Measurements from ENCODE around the gene ZDHHC14. TPM values are rescaled to one million over a fixed set of nuclear protein-coding genes. Genes with fewer than 3 reads are reported as not detected.

Gene ZDHHC14
- total RNA-seq, 1 donor from 2014 or later: 14.5 TPM

DNA sequence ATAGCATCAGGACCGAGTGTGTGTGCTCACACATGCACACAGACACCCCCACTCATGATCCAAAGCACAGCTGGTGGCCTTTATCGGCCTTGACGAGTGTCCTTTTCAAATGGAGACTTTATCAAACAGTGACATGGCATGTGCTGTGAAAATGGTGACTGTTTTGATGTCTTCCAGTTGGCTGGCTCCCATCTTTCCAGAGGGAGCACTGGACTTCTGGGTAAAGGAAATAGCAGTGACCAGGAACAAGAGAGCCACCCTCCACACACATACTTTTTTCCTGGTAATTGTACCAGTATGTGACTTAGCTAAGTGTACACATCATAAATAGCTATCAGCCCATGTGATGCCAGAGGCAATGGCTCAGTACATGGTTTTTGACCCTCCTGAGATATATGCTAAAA is 52.7 kb downstream of the ZDHHC14 start:
- peaks cover 0 to 10% of the 10 kb centered on the region in 2 donors for H3K4me1 ChIP-seq
- H3K27me3 ChIP-seq: no peaks in the 10 kb centered on the region
- TF ChIP-seq, protein P1, sequence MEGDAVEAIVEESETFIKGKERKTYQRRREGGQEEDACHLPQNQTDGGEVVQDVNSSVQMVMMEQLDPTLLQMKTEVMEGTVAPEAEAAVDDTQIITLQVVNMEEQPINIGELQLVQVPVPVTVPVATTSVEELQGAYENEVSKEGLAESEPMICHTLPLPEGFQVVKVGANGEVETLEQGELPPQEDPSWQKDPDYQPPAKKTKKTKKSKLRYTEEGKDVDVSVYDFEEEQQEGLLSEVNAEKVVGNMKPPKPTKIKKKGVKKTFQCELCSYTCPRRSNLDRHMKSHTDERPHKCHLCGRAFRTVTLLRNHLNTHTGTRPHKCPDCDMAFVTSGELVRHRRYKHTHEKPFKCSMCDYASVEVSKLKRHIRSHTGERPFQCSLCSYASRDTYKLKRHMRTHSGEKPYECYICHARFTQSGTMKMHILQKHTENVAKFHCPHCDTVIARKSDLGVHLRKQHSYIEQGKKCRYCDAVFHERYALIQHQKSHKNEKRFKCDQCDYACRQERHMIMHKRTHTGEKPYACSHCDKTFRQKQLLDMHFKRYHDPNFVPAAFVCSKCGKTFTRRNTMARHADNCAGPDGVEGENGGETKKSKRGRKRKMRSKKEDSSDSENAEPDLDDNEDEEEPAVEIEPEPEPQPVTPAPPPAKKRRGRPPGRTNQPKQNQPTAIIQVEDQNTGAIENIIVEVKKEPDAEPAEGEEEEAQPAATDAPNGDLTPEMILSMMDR (IDR thresholded peaks at IDR 0.05): no peak
- H3K4me3 ChIP-seq: no peak overlapping the region
- H3K36me3 ChIP-seq: no peaks in the 10 kb centered on the region
- no peaks in the 10 kb centered on the region for H3K9me3 ChIP-seq
- DNase-seq (ENCODE audit: low spot score in 2 of 2): no peak
- H3K27ac ChIP-seq: peak overlapping the region in 1 of 2 donors; percentile 46
- intact Hi-C loops (cut with DNase I): no loop called here

DNA sequence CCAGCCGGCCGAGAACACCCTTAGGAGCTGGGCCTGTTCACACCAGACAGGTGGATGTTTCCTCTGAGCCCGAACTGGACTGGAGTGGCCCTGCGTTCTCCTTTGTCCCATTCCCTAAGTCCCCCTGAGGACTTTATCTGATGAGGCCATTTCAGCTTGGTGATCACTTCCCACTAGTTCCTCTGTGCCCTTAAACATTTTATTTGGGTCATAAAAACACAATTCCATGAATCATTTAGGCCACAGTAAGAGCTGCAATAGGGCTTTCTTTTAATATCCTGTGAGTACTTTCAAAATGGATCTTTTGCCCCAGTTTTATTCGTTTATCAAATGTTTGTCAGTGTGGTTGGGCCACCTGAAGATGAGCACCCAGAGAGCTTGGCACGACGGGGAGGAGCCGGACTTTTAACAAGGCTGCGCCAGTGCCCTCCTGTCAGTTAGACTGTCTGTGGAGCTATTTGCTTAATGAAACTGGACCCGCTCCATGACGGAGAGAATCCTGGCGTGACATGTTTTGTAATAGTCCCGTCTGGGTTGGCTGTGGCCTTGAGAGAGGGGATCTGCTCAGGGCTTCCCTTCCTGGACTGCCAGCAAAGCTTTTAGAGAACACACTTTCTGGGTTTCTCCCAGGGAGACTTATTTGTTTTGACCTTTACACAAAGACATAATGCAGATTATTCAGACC is 53.5 kb downstream of the ZDHHC14 start:
- TF ChIP-seq, protein P1 (IDR thresholded peaks at IDR 0.05): no peak
- peaks cover 0 to 12% of the 10 kb centered on the region in 2 donors for H3K4me1 ChIP-seq
- H3K27ac ChIP-seq: peak overlapping the region in 1 of 2 donors; percentile 46
- H3K4me3 ChIP-seq: no peak overlapping the region
- DNase-seq (ENCODE audit: low spot score in 2 of 2): peak in 1 of 2 donors; percentile 43
- intact Hi-C loops (cut with DNase I): no loop called here
- H3K36me3 ChIP-seq: no peaks in the 10 kb centered on the region
- no peaks in the 10 kb centered on the region for H3K9me3 ChIP-seq
- H3K27me3 ChIP-seq: no peaks in the 10 kb centered on the region

DNA sequence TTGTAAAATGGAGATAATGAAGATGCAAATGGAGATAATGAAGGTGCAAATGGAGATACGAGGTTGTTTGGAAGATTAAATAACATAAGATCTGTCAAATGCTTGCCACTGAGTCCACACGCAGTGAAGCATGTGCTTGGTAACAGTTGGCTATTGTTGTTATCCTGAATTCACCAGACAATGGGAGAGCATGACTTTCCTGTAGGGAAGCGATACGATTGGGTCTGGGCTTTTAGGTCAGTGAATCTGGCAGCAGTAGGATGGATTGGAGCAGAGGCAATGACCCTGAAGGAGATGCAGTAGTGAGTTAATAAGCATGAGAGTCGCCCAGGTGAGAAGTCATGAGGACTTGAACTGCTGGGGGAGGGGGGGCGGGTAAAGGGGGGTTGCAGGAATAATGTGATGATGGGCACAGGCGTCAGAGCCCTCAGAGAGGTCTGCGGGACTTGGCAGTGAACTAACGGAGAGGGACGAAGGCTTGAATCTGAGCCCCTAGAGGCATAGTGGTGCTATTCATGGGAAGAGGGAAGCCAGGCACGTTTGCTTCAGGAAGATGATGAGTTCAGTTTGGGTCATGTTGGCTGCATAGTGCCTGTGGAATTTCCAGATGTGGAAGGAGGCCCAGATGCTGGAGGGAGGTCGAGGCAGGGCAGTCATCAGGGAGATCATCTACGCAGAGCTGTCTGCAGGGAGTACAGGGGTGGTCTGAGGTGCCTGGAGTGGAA is 55.4 kb downstream of the ZDHHC14 start:
- Histone ChIP-seq H3K36me3 (no peaks in the 10 kb centered on the region), H3K27me3 (no peaks in the 10 kb centered on the region), H3K4me3 (no peak overlapping the region), H3K9me3 (no peaks in the 10 kb centered on the region), H3K4me1 (peaks cover 0 to 12% of the 10 kb centered on the region in 2 donors), H3K27ac (peak overlapping the region in 1 of 2 donors; percentile 9)
- TF ChIP-seq, protein P1 (IDR thresholded peaks at IDR 0.05): no peak
- peak in 1 of 2 donors; percentile 43 for DNase-seq (ENCODE audit: low spot score in 2 of 2)
- intact Hi-C loops (cut with DNase I): no loop called here

DNA sequence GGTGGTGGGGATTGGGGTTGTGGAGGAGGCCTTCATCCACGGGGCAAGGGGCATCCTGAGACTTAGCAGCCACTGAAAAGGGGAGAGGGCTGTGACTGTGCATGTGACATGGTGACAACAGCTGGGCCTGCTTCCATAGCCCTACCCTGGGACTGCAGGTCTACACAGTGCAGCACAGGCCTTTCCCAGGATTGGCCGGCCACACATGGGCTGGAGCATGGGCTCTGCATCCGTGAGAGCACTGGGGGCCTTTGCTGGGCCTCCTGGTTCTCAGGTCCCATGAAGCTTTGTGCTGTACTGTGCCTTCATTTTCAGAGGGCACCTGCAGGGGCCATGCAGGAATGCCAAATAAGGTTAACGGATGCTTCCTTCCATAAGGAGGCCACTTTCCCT is 56.0 kb downstream of the ZDHHC14 start:
- H3K9me3 ChIP-seq: no peaks in the 10 kb centered on the region
- peaks cover 0 to 12% of the 10 kb centered on the region in 2 donors for H3K4me1 ChIP-seq
- H3K27ac ChIP-seq: peak overlapping the region in 1 of 2 donors; percentile 9
- H3K27me3 ChIP-seq: no peaks in the 10 kb centered on the region
- TF ChIP-seq, protein P1 (IDR thresholded peaks at IDR 0.05): no peak
- H3K36me3 ChIP-seq: no peaks in the 10 kb centered on the region
- no peak for DNase-seq (ENCODE audit: low spot score in 2 of 2)
- H3K4me3 ChIP-seq: no peak overlapping the region
- intact Hi-C loops (cut with DNase I): no loop called here

DNA sequence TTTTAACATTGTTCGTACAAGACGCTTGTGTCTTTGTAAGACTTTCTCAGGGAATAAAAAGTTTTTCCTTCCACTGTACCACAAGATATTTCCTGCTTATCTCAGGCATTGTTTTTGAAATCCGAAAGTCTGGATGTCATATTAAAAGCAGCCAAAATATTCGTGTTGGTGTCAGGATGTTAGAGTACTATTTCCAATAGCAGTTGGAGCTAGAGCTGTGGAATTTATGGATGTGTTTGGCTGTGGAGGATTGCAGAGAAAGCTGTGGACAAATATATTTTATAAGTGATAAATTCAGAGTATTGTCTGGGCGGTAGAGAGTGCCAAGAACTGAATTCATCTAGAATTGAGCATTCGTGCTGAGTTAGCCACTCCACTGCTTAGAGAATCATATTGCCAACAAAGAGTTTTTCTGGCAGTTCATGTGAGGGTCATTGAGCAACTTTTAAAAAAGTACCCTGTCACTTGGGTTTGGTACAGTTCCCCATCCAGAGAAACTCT is 57.7 kb downstream of the ZDHHC14 start:
- Histone ChIP-seq H3K4me1 (peaks cover 0 to 12% of the 10 kb centered on the region in 2 donors), H3K27ac (peak overlapping the region; percentile 13 to 17), H3K9me3 (no peaks in the 10 kb centered on the region), H3K27me3 (no peaks in the 10 kb centered on the region), H3K36me3 (no peaks in the 10 kb centered on the region), H3K4me3 (peak overlapping the region in 1 of 2 donors; percentile 9)
- DNase-seq (ENCODE audit: low spot score in 2 of 2): peak in 1 of 2 donors; percentile 31
- TF ChIP-seq, protein P1 (IDR thresholded peaks at IDR 0.05): no peak
- intact Hi-C loops (cut with DNase I): no loop called here

Measured in ascending aorta (tissue), 2 donors.